Activated CD8-positive, alpha-beta T cell treated with anti-CD3 and anti-CD28 coated beads for 36 hours (primary cell): ENCODE data around the gene BMPR2. TPM values are rescaled to one million over a fixed set of nuclear protein-coding genes. Genes with fewer than 3 reads are reported as not detected.
"Not testable (repeated sequence)": the region's sequence is repeated elsewhere in the genome, so short reads cannot be mapped to it uniquely, and the experiment has no call there.

Source experiments
- ATAC-seq: fragments of 200-7000 bp; cut with Tn5 transposase; one replicate; pipeline ENCODE4 v1.10.0; 2021; ENCODE audit warnings: mild to moderate bottlenecking, moderate library complexity
- CTCF ChIA-PET: fragments of 350-600 bp; sonication (Branson Sonifier 250); formaldehyde crosslinking; loops from one replicate; lab custom pipeline; 2021; ENCODE audit warnings: antibody characterized with exemption; lab: Charles Lee
- POLR2A ChIA-PET: fragments of 350-600 bp; sonication (Branson Sonifier 250); formaldehyde crosslinking; loops from one replicate; lab custom pipeline; 2021; ENCODE audit warnings: antibody characterized with exemption; lab: Charles Lee
- DNase-seq: peaks from one replicate; pipeline ENCODE4 v3.0.0-alpha.2; 2020
- H3K27ac Mint-ChIP-seq: one replicate; pipeline ENCODE4 v1.8.0; 2021; ENCODE audit warnings: mild to moderate bottlenecking, mixed read lengths
- H3K27me3 Mint-ChIP-seq: one replicate; pipeline ENCODE4 v1.8.0; 2021; ENCODE audit warnings: mixed read lengths
- H3K36me3 Mint-ChIP-seq: one replicate; pipeline ENCODE4 v1.8.0; 2021; ENCODE audit warnings: low read depth, mixed read lengths
- H3K4me1 Mint-ChIP-seq: one replicate; pipeline ENCODE4 v1.8.0; 2021; ENCODE audit warnings: low read depth, mixed read lengths
- H3K4me3 Mint-ChIP-seq: one replicate; pipeline ENCODE4 v1.8.0; 2021; ENCODE audit warnings: mild to moderate bottlenecking, moderate library complexity, mixed read lengths
- H3K9me3 Mint-ChIP-seq: one replicate; pipeline ENCODE4 v1.8.0; 2021; ENCODE audit warnings: mixed read lengths
- CTCF ChIP-seq: fragments of 200-600 bp; IDR thresholded peaks from one replicate; pipeline ENCODE4 v1.8.0; 2022; ENCODE audit warnings: antibody characterized with exemption, mild to moderate bottlenecking
- intact Hi-C: fragments of 100-400 bp; cut with micrococcal nuclease; formaldehyde crosslinking; loops from one replicate; pipeline ENCODE4 v1.10.0; 2022
- total RNA-seq, 2 experiments: library from RNA; stranded (reverse); gene quantifications; one replicate each; pipeline ENCODE4 v1.2.3, GENCODE V29; 2021

BMPR2 gene
- total RNA-seq, 2 experiments from 2014 or later: 7.1 to 7.7 TPM

GRCh38 chr2:202574541-202574940 is 198.4 kb downstream of the BMPR2 start:
- ChIA-PET POLR2A (no interaction called here), CTCF (interaction anchor here (0.7 to 2.4 kb wide), 9 partner anchors 9 to 546 kb away, joined by 3 to 8 read pairs (median 3); no protein-coding TSS in a partner anchor)
- no peak overlapping the region for H3K4me3 Mint-ChIP-seq
- no peak for DNase-seq
- H3K4me1 Mint-ChIP-seq: no peaks in the 10 kb centered on the region
- no peak overlapping the region for H3K27ac Mint-ChIP-seq
- TF ChIP-seq CTCF: no peak
- no peaks in the 10 kb centered on the region for H3K36me3 Mint-ChIP-seq
- H3K27me3 Mint-ChIP-seq: no peaks in the 10 kb centered on the region
- no peak for ATAC-seq
- H3K9me3 Mint-ChIP-seq: no peaks in the 10 kb centered on the region
- intact Hi-C loops: loop anchor here (5.0 kb wide), 1 partner anchor 298 kb away; the partner anchor contains the start of gene ICA1L

GRCh38 chr2:202575194-202575593 is 199.1 kb downstream of the BMPR2 start:
- ATAC-seq, H3K9me3 Mint-ChIP-seq, DNase-seq, H3K4me3 Mint-ChIP-seq, H3K27me3 Mint-ChIP-seq, H3K4me1 Mint-ChIP-seq, H3K36me3 Mint-ChIP-seq, H3K27ac Mint-ChIP-seq, intact Hi-C loops: not testable (repeated sequence)
- ChIA-PET CTCF (interaction anchor here (1.0 to 2.4 kb wide), 3 partner anchors 13 to 545 kb away, joined by 3 to 8 read pairs (median 5); no protein-coding TSS in a partner anchor), POLR2A (interaction anchor here (1.1 kb wide), 1 partner anchor 63 kb away, joined by 3 read pairs; no protein-coding TSS in a partner anchor)

GRCh38 chr2:202577250-202578183 is 201.4 kb downstream of the BMPR2 start:
- intact Hi-C loops: no loop called here
- H3K36me3 Mint-ChIP-seq: no peaks in the 10 kb centered on the region
- TF ChIP-seq CTCF: no peak
- H3K27me3 Mint-ChIP-seq: no peaks in the 10 kb centered on the region
- no peak for ATAC-seq
- no peaks in the 10 kb centered on the region for H3K4me1 Mint-ChIP-seq
- H3K4me3 Mint-ChIP-seq: no peak overlapping the region
- ChIA-PET POLR2A (no interaction called here), CTCF (interaction anchor here (0.9 kb wide), 1 partner anchor 12 kb away, joined by 4 read pairs; no protein-coding TSS in a partner anchor)
- H3K27ac Mint-ChIP-seq: no peak overlapping the region
- no peaks in the 10 kb centered on the region for H3K9me3 Mint-ChIP-seq
- DNase-seq: no peak

- intact Hi-C loops, H3K4me1 Mint-ChIP-seq, POLR2A ChIA-PET, CTCF ChIA-PET, H3K27me3 Mint-ChIP-seq, H3K9me3 Mint-ChIP-seq, DNase-seq, H3K4me3 Mint-ChIP-seq, H3K36me3 Mint-ChIP-seq: not testable (repeated sequence)
- peak; percentile 47 for ATAC-seq
- H3K27ac Mint-ChIP-seq: peak overlapping the region; percentile 1
Measured at GRCh38 chr2:202582846-202583245, 206.7 kb downstream of the BMPR2 start.

- no peak for ATAC-seq
- CTCF ChIA-PET: interaction anchor here (0.6 to 1.0 kb wide), 2 partner anchors 9 to 325 kb away, joined by 3 read pairs; no protein-coding TSS in a partner anchor
- no peak for TF ChIP-seq CTCF
- no peak for DNase-seq
- Mint-ChIP-seq H3K4me1 (peaks cover 14% of the 10 kb centered on the region), H3K9me3 (peaks cover 5% of the 10 kb centered on the region), H3K4me3 (no peak overlapping the region), H3K27me3 (no peaks in the 10 kb centered on the region), H3K27ac (no peak overlapping the region), H3K36me3 (no peaks in the 10 kb centered on the region)
- POLR2A ChIA-PET: no interaction called here
- intact Hi-C loops: no loop called here
Measured at GRCh38 chr2:202583709-202584219, 207.6 kb downstream of the BMPR2 start.
